K562 (cell line): ENCODE data around the gene BCL2L12. TPM values are rescaled to one million over a fixed set of nuclear protein-coding genes. Genes with fewer than 3 reads are reported as not detected.

Experiments used
- ATAC-seq: fragments of 200-7000 bp; cut with Tn5 transposase; 3 replicates; pipeline ENCODE4 v1.9.1; 2020; ENCODE audit warnings: moderate library complexity
- BruUV-seq: library from RNA; stranded (reverse); fragments of 400-500 nt; replicated peaks from 2 replicates; lab custom pipeline; 2021; lab: Mats Ljungman, UMichigan
- CTCF ChIA-PET: fragments of 300-600 bp; formaldehyde crosslinking; extraction: SDS; loops from one replicate; lab custom pipeline; 2021; ENCODE audit warnings: low intra/inter-chr PET ratio; lab: Yijun Ruan, JAX
- POLR2A ChIA-PET: fragments of 300-600, 350-650 bp; sonication (Branson Sonifier 250); formaldehyde crosslinking; extraction: SDS; loops from one replicate; lab custom pipeline; 2021; ENCODE audit warnings: antibody characterized with exemption, inconsistent platforms; lab: Yijun Ruan, JAX
- DNase-seq, 4 experiments: peaks; one replicate each; pipeline versions ENCODE4 v3.0.0 to v3.0.0-alpha.2; 2011 to 2018; ENCODE audit warnings: low spot score in 3 of 4, mixed read lengths in 3 of 4; ENCODE audit errors: extremely low read depth in 1 of 4
- FAIRE-seq: peaks from 2 replicates; lab custom pipeline; 2011; peaks lifted over from hg19 to GRCh38; lab: Jason Lieb, UNC
- H2AFZ ChIP-seq: 2 replicates; pipeline ENCODE4 v1.6.0; 2011; ENCODE audit warnings: low read depth, low read length, control low read depth, inconsistent platforms
- H3K27ac ChIP-seq: fragments of 200-600 bp; 3 replicates; pipeline ENCODE4 v1.8.0; 2011; ENCODE audit warnings: low read depth, mild to moderate bottlenecking, control low read depth, inconsistent platforms, low read length, moderate library complexity, mixed read lengths; ENCODE audit errors: extremely low read depth
- H3K27me3 ChIP-seq, 2 experiments: fragments of 300-600 bp in 1 of 2; 2 replicates in 1 of 2; 3 replicates in 1 of 2; pipeline versions ENCODE4 v1.6.0 to v1.8.0; 2011; ENCODE audit warnings: inconsistent platforms in 2 of 2, low read length in 2 of 2, mild to moderate bottlenecking in 1 of 2, mixed read lengths in 1 of 2, moderate library complexity in 1 of 2; ENCODE audit not compliant: control insufficient read depth in 2 of 2, insufficient read depth in 2 of 2
- H3K36me3 ChIP-seq: fragments of 300-600 bp; 3 replicates; pipeline ENCODE4 v1.8.0; 2011; ENCODE audit warnings: mild to moderate bottlenecking, low read length, inconsistent platforms; ENCODE audit not compliant: control insufficient read depth, insufficient read depth
- H3K4me1 ChIP-seq, 2 experiments: fragments of 200-600 bp in 1 of 2; replicated peaks in 1 of 2; 2 replicates in 1 of 2; 3 replicates in 1 of 2; pipeline versions ENCODE4 v1.5.1 to v1.8.0; 2011; ENCODE audit warnings: inconsistent platforms in 2 of 2, low read length in 2 of 2, mild to moderate bottlenecking in 1 of 2, mixed read lengths in 1 of 2, moderate library complexity in 1 of 2; ENCODE audit not compliant: control insufficient read depth in 2 of 2, insufficient read depth in 2 of 2
- H3K4me2 ChIP-seq: 2 replicates; pipeline ENCODE4 v1.6.1; 2011; ENCODE audit warnings: low read length, control low read depth, inconsistent platforms, mixed read lengths; ENCODE audit not compliant: insufficient read depth
- H3K4me3 ChIP-seq: fragments of 200-600 bp; sonication (generic), shearing (Covaris generic); 2 replicates; pipeline ENCODE4 v1.5.1; 2016; ENCODE audit warnings: control low read depth, inconsistent platforms
- H3K79me2 ChIP-seq: fragments of 200-600 bp; 3 replicates; pipeline ENCODE4 v1.8.0; 2011; ENCODE audit warnings: low read length, inconsistent platforms; ENCODE audit not compliant: control insufficient read depth, insufficient read depth
- H3K9ac ChIP-seq, 2 experiments: 2 replicates each; pipeline versions ENCODE4 v1.6.0 to v1.6.1; 2011; ENCODE audit warnings: low read depth in 2 of 2, low read length in 2 of 2, control low read depth in 1 of 2, inconsistent platforms in 1 of 2, mild to moderate bottlenecking in 1 of 2, mixed read lengths in 1 of 2; ENCODE audit not compliant: insufficient read depth in 1 of 2
- H3K9me1 ChIP-seq: one replicate; pipeline ENCODE4 v1.6.0; 2011; ENCODE audit warnings: inconsistent platforms, mild to moderate bottlenecking, low read length, moderate library complexity; ENCODE audit not compliant: control insufficient read depth, insufficient read depth
- H3K9me3 ChIP-seq: replicated peaks from 2 replicates; pipeline ENCODE4 v1.5.1; 2011; ENCODE audit warnings: low read depth, low read length, inconsistent platforms; ENCODE audit not compliant: control insufficient read depth, insufficient read depth
- H4K20me1 ChIP-seq: replicated peaks from 2 replicates; pipeline ENCODE4 v1.6.1; 2011; ENCODE audit warnings: low read length, inconsistent platforms, mixed read lengths; ENCODE audit not compliant: control insufficient read depth, insufficient read depth
- CREBBP ChIP-seq: IDR thresholded peaks from one replicate; pipeline ENCODE4 v1.6.1; 2012; ENCODE audit warnings: low read depth, mild to moderate bottlenecking, control low read depth, inconsistent platforms, low read length
- CTBP1 ChIP-seq: fragments of 450-650 bp; IDR thresholded peaks from 2 replicates; pipeline ENCODE4 v1.6.1; 2016; ENCODE audit warnings: borderline replicate concordance
- DMBX1 ChIP-seq: fragments of 250-450 bp; sonication (Bioruptor Pico); IDR thresholded peaks from 2 replicates; pipeline ENCODE4 v1.8.0; 2022; ENCODE audit warnings: inconsistent platforms, mild to moderate bottlenecking, moderate library complexity, borderline replicate concordance
- POLR2G ChIP-seq: fragments of 200-400 bp; formaldehyde crosslinking; IDR thresholded peaks from 2 replicates; pipeline ENCODE4 v1.6.1; 2017; ENCODE audit warnings: low read depth, mild to moderate bottlenecking, antibody characterized with exemption, low read length, moderate library complexity
- TAF9B ChIP-seq: fragments of 450-650 bp; IDR thresholded peaks from 2 replicates; pipeline ENCODE4 v1.6.1; 2018; ENCODE audit warnings: mild to moderate bottlenecking; ENCODE audit not compliant: partially characterized antibody
- TFE3 ChIP-seq: fragments of 450-650 bp; formaldehyde crosslinking; IDR thresholded peaks from 2 replicates; pipeline ENCODE4 v1.4.0; 2020; ENCODE audit warnings: mild to moderate bottlenecking, mixed read lengths
- ZBTB1 ChIP-seq: sonication (generic); formaldehyde crosslinking; IDR thresholded peaks from 2 replicates; pipeline ENCODE4 v1.8.1; 2023; ENCODE audit warnings: missing genetic modification reagents, low read depth, mild to moderate bottlenecking, borderline replicate concordance
- ZFP36 ChIP-seq: fragments of 150-350 bp; IDR thresholded peaks from 2 replicates; pipeline ENCODE4 v1.6.1; 2018; ENCODE audit warnings: low read length, low read depth; ENCODE audit not compliant: partially characterized antibody
- ZNF133 ChIP-seq: fragments of 250-450 bp; sonication (Bioruptor Pico); IDR thresholded peaks from 2 replicates; pipeline ENCODE4 v1.4.0; 2020; ENCODE audit warnings: mild to moderate bottlenecking
- ZNF445 ChIP-seq: fragments of 250-450 bp; sonication (Bioruptor Pico); IDR thresholded peaks from 2 replicates; pipeline ENCODE4 v1.4.0; 2020; ENCODE audit warnings: low read depth, mild to moderate bottlenecking, moderate library complexity
- ZNF695 ChIP-seq: fragments of 450-650 bp; formaldehyde crosslinking; IDR thresholded peaks from 2 replicates; pipeline ENCODE4 v1.4.0; 2020; ENCODE audit warnings: mild to moderate bottlenecking, moderate library complexity
- whole genome bisulfite sequencing: fragments of 100-300 bp; shearing (Covaris generic); methylation state at CpG from one replicate; pipeline ENCODE4 v1.1.6; 2016; ENCODE audit warnings: low coverage, mixed read lengths; ENCODE audit not compliant: insufficient coverage; ENCODE audit errors: missing lambda C conversion rate; 5-methylcytosine and 5-hydroxymethylcytosine counted together
- in situ Hi-C: fragments of 300-500 bp; cut with MboI; formaldehyde crosslinking; loops from 4 replicates; pipeline ENCODE4 v1.15.0; 2018; ENCODE audit warnings: inconsistent platforms, mixed read lengths
- intact Hi-C: fragments of 100-400 bp; cut with micrococcal nuclease; formaldehyde crosslinking; loops from 2 replicates; pipeline ENCODE4 v1.14.2; 2022
- polyA plus RNA-seq, 8 experiments: library from polyadenylated mRNA; depleted of rRNA in 4 of 8; stranded (reverse) in 5 of 8; unstranded in 3 of 8; fragments of >200 nt; fragmentation: Nextera tagmentation in 2 of 8; fragmentation: Illumina TruSeq in 1 of 8; extraction: Ambion mirVana in 2 of 8; extraction: Trizol in 1 of 8; gene quantifications; 2 replicates each; pipeline versions ENCODE4 v1.2.1 to v1.2.3, GENCODE V29; 2011 to 2014; ENCODE audit warnings: inconsistent platforms in 1 of 8, missing spikeins in 1 of 8
- total RNA-seq, 7 experiments: library from RNA; depleted of rRNA in 6 of 7; stranded (reverse); fragments of >200 nt in 6 of 7; fragmentation: Illumina TruSeq in 2 of 7; extraction: Trizol in 2 of 7; gene quantifications; 2 replicates each; pipeline versions ENCODE4 v1.2.1 to v1.2.3, GENCODE V29; 2011 to 2021; ENCODE audit warnings: low replicate concordance in 1 of 7

The BCL2L12 gene
- total and polyA plus RNA-seq, 9 of the 15 experiments (the other 6 are each of a cell fraction or from before 2014, with no cell fraction given), result 7.4 to 263 (median 81.2) TPM

GRCh38 chr19:49682274-49682673 is 16.5 kb downstream of the BCL2L12 start:
- ATAC-seq (no peak), FAIRE-seq (no peak), DNase-seq (no peak)
- H3K9me3 ChIP-seq, result no peaks in the 10 kb centered on the region
- ChIA-PET POLR2A (no interaction called here), CTCF (no interaction called here)
- H3K9me1 ChIP-seq, result peaks cover 3% of the 10 kb centered on the region
- no peaks in the 10 kb centered on the region for H3K27me3 ChIP-seq
- no peak for TF ChIP-seq POLR2G
- TF ChIP-seq TAF9B, result no peak
- TF ChIP-seq ZNF695, result no peak
- TF ChIP-seq ZBTB1, result no peak
- no peak for TF ChIP-seq DMBX1 (CRISPR knock-in tag)
- TF ChIP-seq ZFP36, result no peak
- TF ChIP-seq ZNF445 (CRISPR knock-in tag), result no peak
- TF ChIP-seq TFE3 (CRISPR knock-in tag), result no peak
- TF ChIP-seq CTBP1, result no peak
- TF ChIP-seq ZNF133 (CRISPR knock-in tag), result no peak
- no peak for TF ChIP-seq CREBBP
- H3K9ac ChIP-seq, result no peak overlapping the region
- H2AFZ ChIP-seq, result no peak overlapping the region
- peaks cover 49% of the 10 kb centered on the region for H3K79me2 ChIP-seq
- no TSS peak for BruUV-seq
- 97% methylated on average over 8 of the region's 8 CpGs for WGBS
- intact Hi-C loops, result no loop called here
- H3K4me2 ChIP-seq, result no peak overlapping the region
- peaks cover 23 to 69% of the 10 kb centered on the region in 2 experiments for H3K4me1 ChIP-seq
- peaks cover 19% of the 10 kb centered on the region for H4K20me1 ChIP-seq
- H3K4me3 ChIP-seq, result no peak overlapping the region
- H3K36me3 ChIP-seq, result peaks cover 79% of the 10 kb centered on the region
- H3K27ac ChIP-seq, result no peak overlapping the region
- in situ Hi-C loops, result no loop called here
